Measurements from ENCODE around the gene SGK2. TPM values are rescaled to one million over a fixed set of nuclear protein-coding genes. Genes with fewer than 3 reads are reported as not detected.
"Not testable (repeated sequence)": the region's sequence is repeated elsewhere in the genome, so short reads cannot be mapped to it uniquely, and the experiment has no call there.

SGK2 gene
- total and polyA plus RNA-seq, 9 donors = 0.22 to 2.1 (median 0.75) TPM

DNA sequence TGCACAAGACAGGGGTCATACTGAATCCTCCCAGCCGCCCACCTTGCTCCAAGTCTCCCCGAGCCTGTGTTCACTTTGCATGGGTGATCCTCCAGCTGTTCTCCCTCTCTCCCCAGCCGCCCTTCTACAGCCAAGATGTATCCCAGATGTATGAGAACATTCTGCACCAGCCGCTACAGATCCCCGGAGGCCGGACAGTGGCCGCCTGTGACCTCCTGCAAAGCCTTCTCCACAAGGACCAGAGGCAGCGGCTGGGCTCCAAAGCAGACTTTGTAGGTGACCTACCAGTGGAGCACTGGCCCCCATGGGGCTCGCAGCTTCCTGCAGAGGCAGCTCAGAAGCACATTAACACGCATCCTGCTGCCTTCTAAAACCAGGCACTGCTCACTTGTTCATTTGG is 17.3 kb downstream of the SGK2 start:
- Histone ChIP-seq H3K4me1 (ENCODE audit: control insufficient read depth, insufficient read depth, low read length) (no peaks in the 10 kb centered on the region), H3K27me3 (ENCODE audit: control insufficient read depth, insufficient read depth, low read length) (no peaks in the 10 kb centered on the region), H3K27ac (ENCODE audit: low read length) (no peak overlapping the region), H3K9me3 (replicated peaks; ENCODE audit: control insufficient read depth, low read depth, low read length) (no peaks in the 10 kb centered on the region), H3K36me3 (ENCODE audit: control insufficient read depth, insufficient read depth, low read length) (no peaks in the 10 kb centered on the region), H3K4me3 (ENCODE audit: low read length) (no peak overlapping the region)
- WGBS (ENCODE audit: insufficient coverage) = 40% methylated on average over 10 of the region's 10 CpGs
- DNase-seq = no peak

DNA sequence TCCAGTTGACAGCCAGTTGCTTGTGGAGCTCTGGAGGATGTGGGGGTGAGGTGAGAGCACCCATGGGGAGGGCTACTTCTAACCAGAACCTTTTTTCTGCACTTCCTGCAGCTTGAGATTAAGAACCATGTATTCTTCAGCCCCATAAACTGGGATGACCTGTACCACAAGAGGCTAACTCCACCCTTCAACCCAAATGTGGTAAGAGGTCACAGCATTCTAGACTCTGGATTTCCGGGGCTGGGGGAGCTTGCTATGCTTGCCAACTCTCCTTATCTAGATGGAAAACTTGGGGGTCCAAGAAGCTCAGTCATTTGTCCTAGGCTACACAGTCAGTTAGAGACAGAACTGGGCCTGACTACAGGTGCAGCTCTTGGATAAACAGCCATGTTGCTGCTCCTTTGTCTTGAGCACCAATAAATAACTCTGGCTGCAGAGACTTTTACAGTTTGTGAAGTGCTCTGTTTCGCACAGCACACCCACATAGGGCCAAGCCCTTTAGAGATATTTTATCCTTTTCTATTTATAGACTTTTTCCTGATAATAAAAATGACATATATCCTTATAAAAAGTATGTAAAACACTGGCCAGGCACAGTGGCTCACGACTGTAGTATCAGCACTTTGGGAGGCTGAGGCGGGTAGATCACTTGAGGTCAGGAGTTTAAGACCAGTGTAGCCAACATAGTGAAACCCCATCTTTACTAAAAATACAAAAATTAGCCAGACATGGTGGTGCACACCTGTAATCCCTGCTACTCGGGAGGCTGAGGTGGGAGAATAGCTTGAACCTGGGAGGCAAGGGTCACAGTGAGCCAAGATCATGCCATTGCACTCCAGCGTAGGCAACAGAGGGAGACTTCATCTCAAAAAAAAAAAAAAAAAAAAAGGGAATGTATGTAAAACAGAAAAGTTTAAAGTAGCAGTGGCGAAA is 21.3 kb downstream of the SGK2 start:
- DNase-seq = no peak
- H3K27me3 ChIP-seq (ENCODE audit: control insufficient read depth, insufficient read depth, low read length) = no peaks in the 10 kb centered on the region
- no peaks in the 10 kb centered on the region for H3K36me3 ChIP-seq (ENCODE audit: control insufficient read depth, insufficient read depth, low read length)
- H3K4me1 ChIP-seq (ENCODE audit: control insufficient read depth, insufficient read depth, low read length) = peaks cover 4% of the 10 kb centered on the region
- no peaks in the 10 kb centered on the region for H3K9me3 ChIP-seq (replicated peaks; ENCODE audit: control insufficient read depth, low read depth, low read length)
- H3K4me3 ChIP-seq (ENCODE audit: low read length) = no peak overlapping the region
- WGBS (ENCODE audit: insufficient coverage) = 71% methylated on average over 1 of the region's 7 CpGs
- no peak overlapping the region for H3K27ac ChIP-seq (ENCODE audit: low read length)

DNA sequence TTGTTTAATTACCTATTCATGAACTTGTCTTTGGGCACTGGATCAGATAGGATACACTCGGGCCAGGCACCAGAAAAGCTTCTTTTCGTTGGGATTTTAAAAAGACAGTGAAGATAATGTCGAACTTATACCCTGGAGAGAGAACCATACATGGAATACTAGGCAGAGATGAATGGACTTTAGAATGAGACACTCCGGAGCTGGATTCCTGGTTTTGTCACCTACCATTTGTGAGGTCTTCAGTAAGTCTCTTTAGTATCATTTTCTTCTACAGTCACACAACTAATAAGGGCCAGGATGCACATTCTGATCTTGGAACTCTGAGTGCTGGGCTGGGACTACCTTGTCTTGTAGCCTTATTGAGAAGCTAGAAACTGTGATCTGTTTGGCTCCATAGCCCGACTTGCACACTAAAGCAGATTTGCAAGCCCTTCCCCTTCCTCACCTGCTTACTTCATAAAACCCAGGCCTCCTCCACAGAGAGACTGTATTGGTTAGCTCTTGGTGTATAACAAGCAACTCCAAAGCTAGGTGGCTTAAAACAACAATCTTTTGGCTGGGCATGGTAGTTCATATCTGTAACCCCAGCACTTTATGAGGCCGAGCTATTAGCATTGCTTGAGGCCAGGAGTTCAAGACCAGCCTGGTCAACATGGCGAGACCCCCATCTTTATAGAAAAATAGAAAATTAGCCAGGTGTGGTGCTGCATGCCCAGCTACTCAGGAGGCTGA is 24.5 kb downstream of the SGK2 start:
- no peaks in the 10 kb centered on the region for H3K27me3 ChIP-seq (ENCODE audit: control insufficient read depth, insufficient read depth, low read length)
- H3K4me3 ChIP-seq (ENCODE audit: low read length) = no peak overlapping the region
- peaks cover 5% of the 10 kb centered on the region for H3K4me1 ChIP-seq (ENCODE audit: control insufficient read depth, insufficient read depth, low read length)
- no peaks in the 10 kb centered on the region for H3K9me3 ChIP-seq (replicated peaks; ENCODE audit: control insufficient read depth, low read depth, low read length)
- no peak for DNase-seq
- no peak overlapping the region for H3K27ac ChIP-seq (ENCODE audit: low read length)
- H3K36me3 ChIP-seq (ENCODE audit: control insufficient read depth, insufficient read depth, low read length) = no peaks in the 10 kb centered on the region
- WGBS (ENCODE audit: insufficient coverage) = 86% methylated on average over 3 of the region's 7 CpGs

DNA sequence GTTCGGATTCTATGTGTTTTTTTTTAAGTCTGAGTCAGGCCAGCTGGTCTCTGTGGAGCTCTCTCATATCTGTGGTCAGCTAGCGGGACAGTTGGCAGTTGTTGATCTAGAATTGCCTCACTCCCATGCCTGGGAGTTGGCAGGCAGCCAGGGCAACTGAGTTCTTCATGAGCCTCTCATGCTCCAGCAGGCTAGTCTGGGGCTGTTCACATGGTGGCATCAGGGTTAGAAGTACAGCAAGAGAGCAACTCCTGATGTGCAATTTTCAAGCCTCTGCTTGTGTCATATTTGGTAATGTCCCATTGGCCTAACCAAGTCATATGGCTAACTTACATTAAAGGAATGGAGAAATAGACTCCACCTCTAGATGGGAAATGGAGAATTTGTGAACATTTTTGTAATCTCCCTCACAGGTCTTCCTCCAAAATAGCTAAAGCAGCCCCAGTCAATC is 25.2 kb downstream of the SGK2 start:
- no peak overlapping the region for H3K27ac ChIP-seq (ENCODE audit: low read length)
- peaks cover 5% of the 10 kb centered on the region for H3K4me1 ChIP-seq (ENCODE audit: control insufficient read depth, insufficient read depth, low read length)
- H3K4me3 ChIP-seq (ENCODE audit: low read length) = no peak overlapping the region
- DNase-seq = peak; percentile 36
- H3K36me3 ChIP-seq (ENCODE audit: control insufficient read depth, insufficient read depth, low read length) = no peaks in the 10 kb centered on the region
- H3K9me3 ChIP-seq (replicated peaks; ENCODE audit: control insufficient read depth, low read depth, low read length) = no peaks in the 10 kb centered on the region
- WGBS (ENCODE audit: insufficient coverage) = 47% methylated on average over 2 of the region's 2 CpGs
- no peaks in the 10 kb centered on the region for H3K27me3 ChIP-seq (ENCODE audit: control insufficient read depth, insufficient read depth, low read length)

DNA sequence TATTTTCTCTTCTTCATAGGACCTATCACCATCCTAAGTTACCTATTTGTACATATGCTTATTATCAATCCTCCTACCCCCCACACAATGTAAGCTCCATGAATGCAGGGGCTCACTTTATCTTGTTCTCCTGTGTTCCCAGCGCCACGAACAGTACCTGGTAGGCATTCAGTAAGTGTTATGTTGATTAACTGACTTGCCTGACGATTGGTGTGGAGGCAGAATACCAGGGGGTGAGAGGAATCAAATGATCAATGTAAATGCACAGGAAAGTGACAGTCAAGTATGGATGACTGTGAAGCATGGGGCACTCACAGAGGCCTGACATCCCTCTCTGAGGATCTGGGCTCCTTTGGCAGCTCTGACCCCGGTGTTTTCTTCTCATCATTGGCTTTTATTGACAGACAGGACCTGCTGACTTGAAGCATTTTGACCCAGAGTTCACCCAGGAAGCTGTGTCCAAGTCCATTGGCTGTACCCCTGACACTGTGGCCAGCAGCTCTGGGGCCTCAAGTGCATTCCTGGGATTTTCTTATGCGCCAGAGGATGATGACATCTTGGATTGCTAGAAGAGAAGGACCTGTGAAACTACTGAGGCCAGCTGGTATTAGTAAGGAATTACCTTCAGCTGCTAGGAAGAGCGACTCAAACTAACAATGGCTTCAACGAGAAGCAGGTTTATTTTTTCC is 25.8 kb downstream of the SGK2 start:
- 49% methylated on average over 5 of the region's 7 CpGs for WGBS (ENCODE audit: insufficient coverage)
- no peak overlapping the region for H3K4me3 ChIP-seq (ENCODE audit: low read length)
- DNase-seq = no peak
- no peaks in the 10 kb centered on the region for H3K9me3 ChIP-seq (replicated peaks; ENCODE audit: control insufficient read depth, low read depth, low read length)
- no peak overlapping the region for H3K27ac ChIP-seq (ENCODE audit: low read length)
- H3K4me1 ChIP-seq (ENCODE audit: control insufficient read depth, insufficient read depth, low read length) = peaks cover 5% of the 10 kb centered on the region
- no peaks in the 10 kb centered on the region for H3K27me3 ChIP-seq (ENCODE audit: control insufficient read depth, insufficient read depth, low read length)
- H3K36me3 ChIP-seq (ENCODE audit: control insufficient read depth, insufficient read depth, low read length) = no peaks in the 10 kb centered on the region

DNA sequence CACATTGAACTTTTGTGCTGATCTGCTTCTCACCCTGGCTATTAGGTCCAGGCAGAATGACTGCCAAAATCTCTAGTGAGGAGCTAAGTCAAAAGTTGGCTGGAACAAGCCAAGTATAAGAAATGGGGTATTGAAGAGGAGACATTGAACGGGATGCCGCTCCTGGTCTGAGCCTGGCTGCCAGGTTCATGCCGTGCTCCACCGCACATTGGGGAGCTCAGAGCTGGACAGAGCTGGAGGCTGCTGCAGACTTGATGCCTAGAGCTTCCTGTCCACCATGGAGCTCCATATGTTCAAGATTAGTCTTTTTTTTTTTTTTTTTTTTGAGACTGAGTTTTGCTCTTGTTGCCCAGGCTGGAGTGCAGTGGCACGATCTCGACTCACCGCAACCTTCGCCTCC is 27.8 kb downstream of the SGK2 start:
- Histone ChIP-seq H3K4me3 (ENCODE audit: low read length) (no peak overlapping the region), H3K36me3 (ENCODE audit: control insufficient read depth, insufficient read depth, low read length) (no peaks in the 10 kb centered on the region), H3K9me3 (replicated peaks; ENCODE audit: control insufficient read depth, low read depth, low read length) (no peaks in the 10 kb centered on the region), H3K4me1 (ENCODE audit: control insufficient read depth, insufficient read depth, low read length) (peaks cover 17% of the 10 kb centered on the region), H3K27me3 (ENCODE audit: control insufficient read depth, insufficient read depth, low read length) (no peaks in the 10 kb centered on the region), H3K27ac (ENCODE audit: low read length) (no peak overlapping the region)
- 85% methylated on average over 8 of the region's 8 CpGs for WGBS (ENCODE audit: insufficient coverage)
- no peak for DNase-seq

DNA sequence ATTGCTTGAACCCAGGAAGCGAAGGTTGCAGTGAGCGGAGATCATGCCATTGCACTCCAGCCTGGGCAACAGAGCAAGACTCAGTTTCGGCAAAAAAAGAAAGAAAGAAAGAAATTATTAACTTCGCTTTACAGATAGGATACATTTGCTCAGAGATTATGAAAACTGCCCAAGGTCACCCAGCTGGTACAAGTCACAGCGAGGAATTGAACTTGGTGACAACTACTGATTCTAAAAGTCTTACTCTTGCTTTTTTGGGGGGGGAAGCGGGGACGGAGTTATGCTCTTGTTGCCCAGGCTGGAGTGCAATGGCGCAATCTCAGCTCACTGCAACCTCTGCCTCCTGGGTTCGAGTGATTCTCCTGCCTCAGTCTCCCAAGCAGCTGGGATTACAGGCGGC is 29.7 kb downstream of the SGK2 start:
- peaks cover 18% of the 10 kb centered on the region for H3K4me1 ChIP-seq (ENCODE audit: control insufficient read depth, insufficient read depth, low read length)
- WGBS (ENCODE audit: insufficient coverage) = 95% methylated on average over 8 of the region's 10 CpGs

DNA sequence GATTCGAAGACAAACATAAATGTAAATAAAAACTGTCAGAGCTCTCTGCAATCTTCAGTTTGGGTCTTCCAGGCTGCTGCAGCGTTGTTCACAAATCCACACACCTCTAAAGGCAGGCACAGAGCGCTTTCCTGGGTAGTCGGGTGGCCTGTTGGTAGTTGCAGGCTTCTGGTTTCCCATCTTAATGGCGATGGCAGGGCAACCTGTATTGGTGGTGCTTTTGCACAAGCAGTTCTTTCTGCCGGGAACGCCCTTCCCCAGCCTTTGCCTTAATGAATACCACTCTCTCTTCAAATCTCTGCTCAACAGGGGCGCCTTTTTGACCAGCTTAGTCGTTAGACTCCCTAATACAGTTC is 31.2 kb downstream of the SGK2 start:
- Histone ChIP-seq H3K27me3 (ENCODE audit: control insufficient read depth, insufficient read depth, low read length) (no peaks in the 10 kb centered on the region), H3K9me3 (replicated peaks; ENCODE audit: control insufficient read depth, low read depth, low read length) (no peaks in the 10 kb centered on the region), H3K4me3 (ENCODE audit: low read length) (peak overlapping the region; percentile 90), H3K4me1 (ENCODE audit: control insufficient read depth, insufficient read depth, low read length) (peaks cover 15% of the 10 kb centered on the region), H3K27ac (ENCODE audit: low read length) (peak overlapping the region; percentile 87), H3K36me3 (ENCODE audit: control insufficient read depth, insufficient read depth, low read length) (peaks cover 2% of the 10 kb centered on the region)
- DNase-seq = no peak
- 8% methylated on average over 3 of the region's 9 CpGs for WGBS (ENCODE audit: insufficient coverage)

More for the DNA sequence above, 29.7 kb downstream of the SGK2 start:
- not testable (repeated sequence) for H3K36me3 ChIP-seq (ENCODE audit: control insufficient read depth, insufficient read depth, low read length); H3K4me3 ChIP-seq (ENCODE audit: low read length); H3K27me3 ChIP-seq (ENCODE audit: control insufficient read depth, insufficient read depth, low read length); H3K9me3 ChIP-seq (replicated peaks; ENCODE audit: control insufficient read depth, low read depth, low read length); DNase-seq; H3K27ac ChIP-seq (ENCODE audit: low read length)

DNA sequence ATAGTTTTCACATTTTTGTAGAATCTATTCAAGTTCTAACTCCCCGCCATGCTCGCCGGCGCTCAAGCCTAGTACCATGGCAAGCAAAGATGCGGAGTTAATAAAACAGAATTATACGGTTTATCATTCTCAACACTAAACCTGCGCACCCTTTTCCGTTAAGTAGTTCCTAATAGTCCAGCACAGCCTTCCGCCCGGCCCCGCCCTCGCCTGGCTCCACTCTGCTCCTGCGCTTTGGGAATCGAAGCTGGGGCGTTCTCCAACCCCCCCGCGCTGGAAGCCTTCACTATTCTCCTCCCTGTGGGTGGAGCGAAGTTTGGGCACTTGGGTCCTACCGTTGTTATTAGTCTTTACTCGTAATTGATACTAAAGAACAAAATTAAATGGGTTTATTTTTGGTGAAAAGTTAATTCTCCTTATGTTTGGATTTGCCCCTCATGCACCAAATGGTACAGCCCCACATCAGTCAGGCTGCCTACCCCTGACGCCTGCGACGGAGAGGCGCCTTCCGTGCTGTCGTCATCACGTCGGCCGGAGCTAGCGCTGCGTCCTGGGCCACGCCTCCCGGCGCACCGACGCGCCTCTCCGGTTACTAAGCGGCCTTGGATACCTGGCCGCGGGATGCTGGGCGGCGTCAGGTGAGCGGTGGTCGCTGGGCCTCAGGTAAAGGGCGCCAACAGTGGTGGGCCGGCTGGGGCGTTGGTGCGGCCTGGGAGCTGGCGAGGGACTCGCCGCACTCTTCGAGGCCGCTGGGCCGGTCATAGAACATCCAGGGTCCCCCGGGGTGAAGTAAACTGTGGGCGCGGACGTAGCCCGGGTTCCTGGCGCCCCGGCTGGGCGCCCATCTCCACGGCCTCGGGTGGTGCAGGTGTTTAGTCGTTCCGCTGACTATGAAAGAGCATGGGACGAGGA is 31.8 kb downstream of the SGK2 start, which contains the start of gene IFT52:
Gene IFT52 (plus strand): TSS at position 546 of the 912 bp plus-strand sequence. CDS start 3,762 bp downstream, outside the sequence.
- Histone ChIP-seq H3K4me1 (ENCODE audit: control insufficient read depth, insufficient read depth, low read length) (peaks cover 12% of the 10 kb centered on the region), H3K27me3 (ENCODE audit: control insufficient read depth, insufficient read depth, low read length) (no peaks in the 10 kb centered on the region), H3K27ac (ENCODE audit: low read length) (peak within 1 kb of the TSS; percentile 87), H3K9me3 (replicated peaks; ENCODE audit: control insufficient read depth, low read depth, low read length) (no peaks in the 10 kb centered on the region), H3K36me3 (ENCODE audit: control insufficient read depth, insufficient read depth, low read length) (peaks cover 8% of the 10 kb centered on the region), H3K4me3 (ENCODE audit: low read length) (peak within 1 kb of the TSS; percentile 90)
- DNase-seq = peak; percentile 97
- WGBS (ENCODE audit: insufficient coverage) = under 1% methylated on average over 60 of the region's 68 CpGs

All from muscle of leg (tissue), 11 donors.